Neural cell (in vitro differentiated cells): Measurements from ENCODE around the gene UNC79.

Experiments used
- CTCF ChIP-seq: fragments of 450-650 bp; IDR thresholded peaks from 2 replicates; pipeline ENCODE4 v1.5.1; 2014; ENCODE audit warnings: antibody characterized with exemption, mild to moderate bottlenecking, moderate library complexity; ENCODE audit not compliant: poor library complexity, severe bottlenecking
- EP300 ChIP-seq: fragments of 450-650 bp; conservative IDR thresholded peaks from 2 replicates; pipeline ENCODE4 v1.6.1; 2014; ENCODE audit warnings: antibody characterized with exemption, mild to moderate bottlenecking, moderate library complexity; ENCODE audit not compliant: poor library complexity, severe bottlenecking
- EZH2 ChIP-seq: fragments of 200-600, 300-800 bp; shearing (Covaris generic), sonication (generic); IDR thresholded peaks from 2 replicates; pipeline ENCODE4 v1.6.1; 2014; ENCODE audit warnings: antibody characterized with exemption, low read length, borderline replicate concordance, mild to moderate bottlenecking; ENCODE audit not compliant: insufficient read depth, poor library complexity, severe bottlenecking
- POLR2AphosphoS5 ChIP-seq: IDR thresholded peaks from 2 replicates; pipeline ENCODE4 v1.6.1; 2012
- RAD21 ChIP-seq: fragments of 450-650 bp; conservative IDR thresholded peaks from 2 replicates; pipeline ENCODE4 v1.6.1; 2014; ENCODE audit warnings: antibody characterized with exemption, mild to moderate bottlenecking, moderate library complexity
- REST ChIP-seq: IDR thresholded peaks from 2 replicates; pipeline ENCODE4 v1.6.1; 2012; ENCODE audit warnings: borderline replicate concordance
- TAF1 ChIP-seq: IDR thresholded peaks from 2 replicates; pipeline ENCODE4 v1.6.1; 2012; ENCODE audit warnings: low read depth

- no peak for TF ChIP-seq CTCF
- TF ChIP-seq EZH2 = no peak
- TF ChIP-seq POLR2AphosphoS5 = no peak
- no peak for TF ChIP-seq EP300
- no peak for TF ChIP-seq REST
- TF ChIP-seq RAD21 = no peak
- TF ChIP-seq TAF1 = no peak
These were observed 31.7 kb downstream of the UNC79 start for GRCh38 chr14:93462479-93462878.
